Panc1 (cell line): Measurements from ENCODE around the gene COQ6.
"Not testable (repeated sequence)": the region's sequence is repeated elsewhere in the genome, so short reads cannot be mapped to it uniquely, and the experiment has no call there.

Source experiments
- CTCF ChIP-seq: fragments of 450-650 bp; IDR thresholded peaks from 2 replicates; pipeline ENCODE4 v1.5.1; 2017; ENCODE audit warnings: mild to moderate bottlenecking
- SIN3A ChIP-seq: IDR thresholded peaks from 2 replicates; pipeline ENCODE4 v1.6.1; 2012; ENCODE audit warnings: low read depth, mild to moderate bottlenecking, low read length, moderate library complexity, borderline replicate concordance; ENCODE audit not compliant: insufficient read depth

- TF ChIP-seq SIN3A, CTCF: not testable (repeated sequence)
Measured at GRCh38 chr14:73988656-73989055, 38.6 kb downstream of the COQ6 start.
